HEK293T (cell line): Measurements from ENCODE around the gene KCNIP1.

ENCODE experiments used
- CTCF ChIA-PET: fragments of 350-600 bp; formaldehyde crosslinking; extraction: SDS; loops from one replicate; lab custom pipeline; 2021; ENCODE audit warnings: antibody characterized with exemption, inconsistent platforms; lab: Yijun Ruan, JAX
- POLR2A ChIA-PET: fragments of 350-600 bp; formaldehyde crosslinking; extraction: SDS; loops from one replicate; lab custom pipeline; 2020; ENCODE audit warnings: antibody characterized with exemption, inconsistent platforms; lab: Yijun Ruan, JAX
- DNase-seq: peaks from one replicate; pipeline ENCODE4 v3.0.0; 2012; ENCODE audit warnings: mixed read lengths; ENCODE audit errors: extremely low spot score
- ARNT ChIP-seq: fragments of 450-650 bp; IDR thresholded peaks from 2 replicates; pipeline ENCODE4 v1.6.1; 2017; ENCODE audit warnings: mild to moderate bottlenecking
- BHLHE40 ChIP-seq: fragments of 450-650 bp; IDR thresholded peaks from 2 replicates; pipeline ENCODE4 v1.6.1; 2016; ENCODE audit warnings: mild to moderate bottlenecking, moderate library complexity, borderline replicate concordance
- CTBP1 ChIP-seq: fragments of 450-650 bp; IDR thresholded peaks from 2 replicates; pipeline ENCODE4 v1.6.1; 2016; ENCODE audit warnings: borderline replicate concordance
- ELF4 ChIP-seq: fragments of 450-650 bp; IDR thresholded peaks from 2 replicates; pipeline ENCODE4 v1.6.1; 2017; ENCODE audit warnings: antibody characterized with exemption
- FOXA1 ChIP-seq: fragments of 450-650 bp; IDR thresholded peaks from 2 replicates; pipeline ENCODE4 v1.6.1; 2016; ENCODE audit warnings: mild to moderate bottlenecking
- FOXK2 ChIP-seq: fragments of 450-650 bp; IDR thresholded peaks from 2 replicates; pipeline ENCODE4 v1.6.1; 2016; ENCODE audit warnings: mild to moderate bottlenecking
- FOXM1 ChIP-seq: fragments of 450-650 bp; IDR thresholded peaks from 2 replicates; pipeline ENCODE4 v1.6.1; 2017; ENCODE audit warnings: mild to moderate bottlenecking, borderline replicate concordance
- HDGF ChIP-seq: fragments of 450-650 bp; IDR thresholded peaks from 2 replicates; pipeline ENCODE4 v1.6.1; 2017; ENCODE audit warnings: antibody characterized with exemption, borderline replicate concordance
- L3MBTL2 ChIP-seq: fragments of 450-650 bp; conservative IDR thresholded peaks from 2 replicates; pipeline ENCODE4 v1.6.1; 2016; ENCODE audit warnings: mild to moderate bottlenecking
- LEF1 ChIP-seq: fragments of 450-650 bp; IDR thresholded peaks from 2 replicates; pipeline ENCODE4 v1.6.1; 2017; ENCODE audit warnings: mild to moderate bottlenecking, borderline replicate concordance
- NFRKB ChIP-seq: fragments of 450-650 bp; IDR thresholded peaks from 2 replicates; pipeline ENCODE4 v1.6.1; 2016; ENCODE audit warnings: mild to moderate bottlenecking, moderate library complexity
- PKNOX1 ChIP-seq: fragments of 450-650 bp; IDR thresholded peaks from 2 replicates; pipeline ENCODE4 v1.6.1; 2016
- SP1 ChIP-seq: fragments of 450-650 bp; IDR thresholded peaks from 2 replicates; pipeline ENCODE4 v1.6.1; 2017
- SUZ12 ChIP-seq: fragments of 450-650 bp; IDR thresholded peaks from 2 replicates; pipeline ENCODE4 v1.6.1; 2016; ENCODE audit warnings: mild to moderate bottlenecking
- TARDBP ChIP-seq: fragments of 450-650 bp; IDR thresholded peaks from 2 replicates; pipeline ENCODE4 v1.6.1; 2016
- ZNF384 ChIP-seq: fragments of 450-650 bp; IDR thresholded peaks from 2 replicates; pipeline ENCODE4 v1.6.1; 2016

Gene KCNIP1

GRCh38 chr5:170694911-170695310, 191.1 kb downstream of the KCNIP1 start:
- TF ChIP-seq FOXK2 (no peak), HDGF (no peak), SUZ12 (no peak), TARDBP (no peak), BHLHE40 (no peak), L3MBTL2 (no peak), FOXM1 (no peak), ELF4 (no peak), ARNT (no peak), FOXA1 (no peak)
- DNase-seq: no peak
- POLR2A ChIA-PET: no interaction called here
- CTCF ChIA-PET: no interaction called here

- no peak for DNase-seq
- ChIA-PET CTCF (no interaction called here), POLR2A (no interaction called here)
- TF ChIP-seq TARDBP: no peak
- no peak for TF ChIP-seq FOXM1
- TF ChIP-seq FOXA1: no peak
- TF ChIP-seq PKNOX1: no peak
Measured at GRCh38 chr5:170697031-170697430, 193.2 kb downstream of the KCNIP1 start.

GRCh38 chr5:170700503-170700902, 196.7 kb downstream of the KCNIP1 start:
- ChIA-PET CTCF (no interaction called here), POLR2A (no interaction called here)
- TF ChIP-seq TARDBP (no peak), HDGF (no peak), ELF4 (no peak), ARNT (no peak), ZNF384 (no peak), SUZ12 (no peak), NFRKB (no peak), FOXK2 (no peak), BHLHE40 (no peak), FOXA1 (no peak), CTBP1 (no peak), PKNOX1 (no peak), SP1 (no peak), FOXM1 (no peak), L3MBTL2 (no peak)
- DNase-seq: no peak

- no peak for DNase-seq
- TF ChIP-seq SP1 (no peak), NFRKB (no peak), BHLHE40 (no peak), LEF1 (no peak), TARDBP (no peak), SUZ12 (no peak), PKNOX1 (no peak), L3MBTL2 (no peak), CTBP1 (no peak), HDGF (no peak), FOXA1 (no peak), ARNT (no peak), FOXK2 (no peak), FOXM1 (no peak), ELF4 (no peak)
- ChIA-PET CTCF (no interaction called here), POLR2A (no interaction called here)
Measured at GRCh38 chr5:170701334-170701733, 197.5 kb downstream of the KCNIP1 start.

DNA sequence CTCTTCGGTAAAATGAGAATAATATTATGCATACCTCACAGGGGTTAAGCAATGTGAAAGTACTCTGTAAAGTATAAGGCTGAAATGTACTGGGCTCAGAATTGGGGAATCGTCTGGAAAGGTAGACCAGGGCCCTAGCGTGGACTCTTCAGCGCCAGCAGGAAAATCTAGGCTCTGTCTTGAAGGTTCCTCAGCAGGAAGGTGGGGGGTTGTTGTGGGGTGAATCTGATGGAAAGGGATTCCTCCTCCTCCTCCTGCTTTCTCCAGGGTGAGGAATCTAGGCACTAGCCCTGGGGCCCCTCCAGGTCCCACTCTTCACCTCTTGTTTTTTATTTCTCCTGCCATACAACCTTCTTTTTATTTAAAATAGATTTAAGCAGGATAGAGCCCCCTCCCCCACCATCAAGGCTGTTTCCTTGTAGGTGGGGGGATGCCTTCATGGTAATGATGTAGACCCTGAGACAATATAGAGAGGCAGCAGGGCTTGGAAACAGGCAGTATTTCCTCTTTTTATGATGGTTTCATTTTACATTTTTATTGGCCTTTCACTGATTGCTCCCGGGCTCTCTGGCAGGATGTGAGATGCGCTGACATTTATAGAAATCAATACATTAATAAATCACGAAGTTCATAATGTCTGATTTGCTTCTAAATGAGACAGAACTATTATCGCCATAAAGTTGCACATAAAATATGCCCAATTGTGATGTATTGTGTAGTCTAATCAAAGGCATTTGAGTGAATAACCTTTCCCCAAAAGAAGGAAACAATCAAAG, 200.8 kb downstream of the KCNIP1 start:
- peak; percentile 61 for DNase-seq
- POLR2A ChIA-PET: interaction anchor here (1.9 kb wide), 1 partner anchor 71 kb away, joined by 4 read pairs; no protein-coding TSS in a partner anchor
- TF ChIP-seq PKNOX1: peak; percentile 96
- TF ChIP-seq ARNT: peak; percentile 11; the same call in 1 of the 2 replicates
- TF ChIP-seq ZNF384: no peak
- TF ChIP-seq LEF1: peak; percentile 76; the same call in 1 of the 2 replicates
- no peak for TF ChIP-seq SP1
- TF ChIP-seq NFRKB: no peak
- peak; percentile 82 for TF ChIP-seq CTBP1
- CTCF ChIA-PET: interaction anchor here (1.7 kb wide), 1 partner anchor 23 kb away, joined by 5 read pairs; no protein-coding TSS in a partner anchor

DNA sequence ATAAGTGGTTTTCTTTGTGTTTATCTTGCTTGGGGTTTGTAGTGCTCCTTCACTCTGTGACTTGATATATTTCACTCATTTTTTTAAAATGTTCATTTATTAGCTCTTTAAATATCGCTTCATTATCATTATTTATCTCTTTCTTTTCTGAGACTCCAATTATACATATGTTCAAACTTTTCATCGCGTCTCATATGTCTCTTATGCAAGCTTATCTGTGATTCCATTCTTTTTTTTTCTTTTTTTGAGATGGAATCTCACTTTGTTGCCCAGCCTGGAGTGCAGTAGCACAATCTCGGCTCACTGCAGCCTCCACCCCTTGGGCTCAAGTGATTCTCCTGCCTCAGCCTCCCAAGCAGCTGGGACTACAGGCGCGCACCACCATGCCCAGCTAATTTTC, 205.8 kb downstream of the KCNIP1 start:
- CTCF ChIA-PET: interaction anchor here (1.3 kb wide), 1 partner anchor 76 kb away, joined by 4 read pairs; no protein-coding TSS in a partner anchor
- POLR2A ChIA-PET: no interaction called here
- no peak for TF ChIP-seq NFRKB
- no peak for DNase-seq
